Loucy (cell line): ENCODE measurements around the gene NBEA.

Source experiments
- CTCF ChIP-seq: fragments of 200-600 bp; sonication (generic); conservative IDR thresholded peaks from 2 replicates; pipeline ENCODE4 v1.5.1; 2014; ENCODE audit warnings: mild to moderate bottlenecking, antibody characterized with exemption, low read length
- EZH2phosphoT487 ChIP-seq: fragments of 200-600 bp; IDR thresholded peaks from 2 replicates; pipeline ENCODE4 v1.6.1; 2018; ENCODE audit warnings: antibody characterized with exemption, mild to moderate bottlenecking, moderate library complexity, borderline replicate concordance

GRCh38 chr13:34990399-34991214, 48.5 kb downstream of the NBEA start:
- no peak for TF ChIP-seq CTCF
- no peak for TF ChIP-seq EZH2phosphoT487
